ENCODE data around the gene CMTM5.

The CMTM5 gene

GRCh38 chr14:23380197-23380914 is 3.5 kb downstream of the CMTM5 start:
- Histone ChIP-seq H2AFZ (ENCODE audit: low read depth, low read length) (no peak overlapping the region), H3K9me3 (ENCODE audit: insufficient read depth, low read length, severe bottlenecking) (no peaks in the 10 kb centered on the region), H3K27ac (ENCODE audit: low read length) (no peak overlapping the region), H3K4me2 (ENCODE audit: insufficient read depth, low read length) (no peak overlapping the region), H4K20me1 (ENCODE audit: insufficient read depth, low read length) (peaks cover 3% of the 10 kb centered on the region; the same call in 1 of the 2 replicates), H3K36me3 (ENCODE audit: insufficient read depth, low read length) (no peaks in the 10 kb centered on the region), H3K27me3 (ENCODE audit: insufficient read depth, low read length, poor library complexity) (peaks cover 30% of the 10 kb centered on the region), H3K4me1 (ENCODE audit: insufficient read depth, low read length) (no peaks in the 10 kb centered on the region), H3K9ac (ENCODE audit: low read depth, low read length) (no peak overlapping the region), H3K79me2 (ENCODE audit: insufficient read depth, low read length) (no peaks in the 10 kb centered on the region), H3K4me3 (ENCODE audit: low read depth in 1 of 2, low read length in 2 of 2) (no peak overlapping the region)
- TF ChIP-seq EZH2 (IDR thresholded peaks at IDR 0.05; ENCODE audit: borderline replicate concordance, low read depth, low read length, severe bottlenecking): no peak
- no peak for TF ChIP-seq CTCF (IDR thresholded peaks at IDR 0.05; ENCODE audit: borderline replicate concordance, extremely low read depth, low read length, poor library complexity, severe bottlenecking)
- ATAC-seq (ENCODE audit: insufficient read depth, low read depth) (0 out of 3 replicates have a peak, but pooled peaks have one; percentile 7), DNase-seq (no peak)

- Histone ChIP-seq H3K4me2 (ENCODE audit: insufficient read depth, low read length) (no peak overlapping the region), H3K4me1 (ENCODE audit: insufficient read depth, low read length) (no peaks in the 10 kb centered on the region), H3K9me3 (ENCODE audit: insufficient read depth, low read length, severe bottlenecking) (no peaks in the 10 kb centered on the region), H2AFZ (ENCODE audit: low read depth, low read length) (no peak overlapping the region), H3K4me3 (ENCODE audit: low read depth in 1 of 2, low read length in 2 of 2) (no peak overlapping the region), H3K79me2 (ENCODE audit: insufficient read depth, low read length) (no peaks in the 10 kb centered on the region), H4K20me1 (ENCODE audit: insufficient read depth, low read length) (peaks cover 3% of the 10 kb centered on the region; the same call in 1 of the 2 replicates), H3K36me3 (ENCODE audit: insufficient read depth, low read length) (no peaks in the 10 kb centered on the region), H3K27ac (ENCODE audit: low read length) (no peak overlapping the region), H3K27me3 (ENCODE audit: insufficient read depth, low read length, poor library complexity) (peaks cover 30% of the 10 kb centered on the region), H3K9ac (ENCODE audit: low read depth, low read length) (no peak overlapping the region)
- no peak for ATAC-seq (ENCODE audit: insufficient read depth, low read depth)
- TF ChIP-seq CTCF (IDR thresholded peaks at IDR 0.05; ENCODE audit: borderline replicate concordance, extremely low read depth, low read length, poor library complexity, severe bottlenecking) (no peak), EZH2 (IDR thresholded peaks at IDR 0.05; ENCODE audit: borderline replicate concordance, low read depth, low read length, severe bottlenecking) (no peak)
- no peak for DNase-seq
These were observed 4.1 kb downstream of the CMTM5 start for GRCh38 chr14:23380976-23381375.

GRCh38 chr14:23381871-23382270 is 5.0 kb downstream of the CMTM5 start:
- Histone ChIP-seq H3K4me3 (ENCODE audit: low read depth in 1 of 2, low read length in 2 of 2) (no peak overlapping the region), H3K4me2 (ENCODE audit: insufficient read depth, low read length) (no peak overlapping the region), H2AFZ (ENCODE audit: low read depth, low read length) (no peak overlapping the region), H3K9me3 (ENCODE audit: insufficient read depth, low read length, severe bottlenecking) (no peaks in the 10 kb centered on the region), H3K36me3 (ENCODE audit: insufficient read depth, low read length) (no peaks in the 10 kb centered on the region), H3K9ac (ENCODE audit: low read depth, low read length) (no peak overlapping the region), H3K27me3 (ENCODE audit: insufficient read depth, low read length, poor library complexity) (peaks cover 30% of the 10 kb centered on the region), H3K27ac (ENCODE audit: low read length) (no peak overlapping the region), H4K20me1 (ENCODE audit: insufficient read depth, low read length) (peaks cover 3% of the 10 kb centered on the region; the same call in 1 of the 2 replicates), H3K79me2 (ENCODE audit: insufficient read depth, low read length) (no peaks in the 10 kb centered on the region), H3K4me1 (ENCODE audit: insufficient read depth, low read length) (no peaks in the 10 kb centered on the region)
- DNase-seq (no peak), ATAC-seq (ENCODE audit: insufficient read depth, low read depth) (no peak)
- TF ChIP-seq CTCF (IDR thresholded peaks at IDR 0.05; ENCODE audit: borderline replicate concordance, extremely low read depth, low read length, poor library complexity, severe bottlenecking) (no peak), EZH2 (IDR thresholded peaks at IDR 0.05; ENCODE audit: borderline replicate concordance, low read depth, low read length, severe bottlenecking) (no peak)

All from DND-41 (cell line).